Mesendoderm (in vitro differentiated cells): ENCODE results near the gene CEP128.

Experiments used
- DNase-seq: peaks from one replicate; pipeline ENCODE4 v3.0.0; 2013
- H2AK5ac ChIP-seq: 2 replicates; pipeline ENCODE4 v1.6.1; 2013; ENCODE audit warnings: low read length, inconsistent platforms
- H2BK120ac ChIP-seq: 2 replicates; pipeline ENCODE4 v1.6.1; 2013; ENCODE audit warnings: low read depth, mild to moderate bottlenecking, low read length, moderate library complexity, mixed read lengths
- H2BK15ac ChIP-seq: replicated peaks from 2 replicates; pipeline ENCODE4 v1.6.1; 2013; ENCODE audit warnings: low read depth, mild to moderate bottlenecking, moderate library complexity
- H2BK5ac ChIP-seq: 2 replicates; pipeline ENCODE4 v1.6.1; 2013; ENCODE audit warnings: low read length, inconsistent platforms
- H3K18ac ChIP-seq: 2 replicates; pipeline ENCODE4 v1.6.1; 2013; ENCODE audit warnings: mild to moderate bottlenecking, low read length, mixed read lengths
- H3K23ac ChIP-seq: one replicate; pipeline ENCODE4 v1.6.1; 2013; ENCODE audit warnings: low read length
- H3K27ac ChIP-seq: 2 replicates; pipeline ENCODE4 v1.5.1; 2013; ENCODE audit warnings: low read depth, mild to moderate bottlenecking, inconsistent platforms, low read length, moderate library complexity
- H3K27me3 ChIP-seq: 2 replicates; pipeline ENCODE4 v1.6.1; 2013; ENCODE audit warnings: low read length, control low read depth, mild to moderate bottlenecking, inconsistent platforms; ENCODE audit not compliant: insufficient read depth, poor library complexity
- H3K36me3 ChIP-seq: 2 replicates; pipeline ENCODE4 v1.6.1; 2013; ENCODE audit warnings: low read length, inconsistent platforms; ENCODE audit not compliant: control insufficient read depth, insufficient read depth
- H3K4ac ChIP-seq: one replicate; pipeline ENCODE4 v1.6.1; 2013; ENCODE audit warnings: low read depth, mild to moderate bottlenecking, low read length, moderate library complexity
- H3K4me1 ChIP-seq: 2 replicates; pipeline ENCODE4 v1.6.1; 2013; ENCODE audit warnings: low read depth, low read length, inconsistent platforms; ENCODE audit not compliant: control insufficient read depth
- H3K4me2 ChIP-seq: 2 replicates; pipeline ENCODE4 v1.6.1; 2013; ENCODE audit warnings: low read length
- H3K4me3 ChIP-seq: 2 replicates; pipeline ENCODE4 v1.5.1; 2013; ENCODE audit warnings: mild to moderate bottlenecking, low read length
- H3K56ac ChIP-seq: one replicate; pipeline ENCODE4 v1.6.1; 2013; ENCODE audit warnings: low read length
- H3K79me1 ChIP-seq: 2 replicates; pipeline ENCODE4 v1.6.1; 2013; ENCODE audit warnings: low read length, inconsistent platforms
- H3K79me2 ChIP-seq: 2 replicates; pipeline ENCODE4 v1.6.1; 2013; ENCODE audit warnings: mild to moderate bottlenecking, low read length; ENCODE audit not compliant: control insufficient read depth, insufficient read depth
- H3K9ac ChIP-seq: 2 replicates; pipeline ENCODE4 v1.6.1; 2013; ENCODE audit warnings: low read length, inconsistent platforms
- H4K5ac ChIP-seq: one replicate; pipeline ENCODE4 v1.6.1; 2013; ENCODE audit warnings: low read length
- H4K8ac ChIP-seq: one replicate; pipeline ENCODE4 v1.6.1; 2013; ENCODE audit warnings: low read depth, mild to moderate bottlenecking, control low read depth, low read length, moderate library complexity
- WGBS: extraction: QIAGEN DNeasy Blood & Tissue Kit; methylation state at CpG from one replicate; pipeline ENCODE4 v1.1.7; 2013; ENCODE audit warnings: low lambda C conversion rate, missing lambda C conversion rate; ENCODE audit not compliant: insufficient coverage; ENCODE audit errors: extremely low coverage; 5-methylcytosine and 5-hydroxymethylcytosine counted together

CEP128 gene

GRCh38 chr14:80906946-80907345 lies 34.6 kb downstream of the CEP128 start:
- H2BK120ac ChIP-seq: no peak overlapping the region
- H3K4me3 ChIP-seq: no peak overlapping the region
- H4K5ac ChIP-seq: no peak overlapping the region
- H3K18ac ChIP-seq: no peak overlapping the region
- H3K27ac ChIP-seq: no peak overlapping the region
- no peak overlapping the region for H2BK5ac ChIP-seq
- H3K4ac ChIP-seq: no peak overlapping the region
- no peak overlapping the region for H4K8ac ChIP-seq
- no peak overlapping the region for H3K9ac ChIP-seq
- H3K27me3 ChIP-seq: no peaks in the 10 kb centered on the region
- H3K56ac ChIP-seq: no peak overlapping the region
- no peak overlapping the region for H3K23ac ChIP-seq
- WGBS: no CpG with 5 or more reads among the region's 4 CpGs
- no peak for DNase-seq
- H3K4me1 ChIP-seq: no peaks in the 10 kb centered on the region
- H3K79me2 ChIP-seq: no peaks in the 10 kb centered on the region
- H3K4me2 ChIP-seq: no peak overlapping the region
- H2AK5ac ChIP-seq: no peak overlapping the region
- no peak overlapping the region for H2BK15ac ChIP-seq
- H3K36me3 ChIP-seq: no peaks in the 10 kb centered on the region
- no peaks in the 10 kb centered on the region for H3K79me1 ChIP-seq

GRCh38 chr14:80906336-80906735 lies 35.2 kb downstream of the CEP128 start:
- WGBS: no CpG with 5 or more reads among the region's 1 CpG
- H3K36me3 ChIP-seq: no peaks in the 10 kb centered on the region

GRCh38 chr14:80902608-80903007 lies 38.9 kb downstream of the CEP128 start:
- Histone ChIP-seq H3K27me3 (no peaks in the 10 kb centered on the region), H3K9ac (no peak overlapping the region), H4K5ac (no peak overlapping the region), H3K36me3 (no peaks in the 10 kb centered on the region), H3K56ac (no peak overlapping the region), H3K4ac (no peak overlapping the region), H3K4me2 (no peak overlapping the region), H2AK5ac (no peak overlapping the region), H4K8ac (no peak overlapping the region), H2BK120ac (no peak overlapping the region), H2BK15ac (no peak overlapping the region), H3K79me2 (no peaks in the 10 kb centered on the region), H3K23ac (no peak overlapping the region), H3K4me3 (no peak overlapping the region), H3K79me1 (no peaks in the 10 kb centered on the region), H3K4me1 (no peaks in the 10 kb centered on the region), H2BK5ac (no peak overlapping the region), H3K27ac (no peak overlapping the region), H3K18ac (no peak overlapping the region)
- no peak for DNase-seq
- 100% methylated on average over 1 of the region's 1 CpG for WGBS

More at GRCh38 chr14:80906336-80906735, 35.2 kb downstream of the CEP128 start:
- H3K56ac ChIP-seq: no peak overlapping the region
- H3K79me2 ChIP-seq: no peaks in the 10 kb centered on the region
- no peak overlapping the region for H2BK120ac ChIP-seq
- no peaks in the 10 kb centered on the region for H3K27me3 ChIP-seq
- H3K4me2 ChIP-seq: no peak overlapping the region
- H2BK5ac ChIP-seq: no peak overlapping the region
- H4K8ac ChIP-seq: no peak overlapping the region
- no peak overlapping the region for H2BK15ac ChIP-seq
- no peak overlapping the region for H3K4me3 ChIP-seq
- H3K79me1 ChIP-seq: no peaks in the 10 kb centered on the region
- H3K4me1 ChIP-seq: no peaks in the 10 kb centered on the region
- DNase-seq: no peak
- no peak overlapping the region for H3K27ac ChIP-seq
- H3K23ac ChIP-seq: no peak overlapping the region
- H3K9ac ChIP-seq: no peak overlapping the region
- H2AK5ac ChIP-seq: no peak overlapping the region
- H3K18ac ChIP-seq: no peak overlapping the region
- no peak overlapping the region for H4K5ac ChIP-seq
- H3K4ac ChIP-seq: no peak overlapping the region

- Histone ChIP-seq H3K56ac (no peak overlapping the region), H3K79me1 (no peaks in the 10 kb centered on the region), H2AK5ac (no peak overlapping the region), H3K27me3 (no peaks in the 10 kb centered on the region), H2BK120ac (no peak overlapping the region), H2BK5ac (no peak overlapping the region), H2BK15ac (no peak overlapping the region), H4K5ac (no peak overlapping the region), H3K4ac (no peak overlapping the region), H3K27ac (no peak overlapping the region), H3K18ac (no peak overlapping the region), H3K23ac (no peak overlapping the region), H3K79me2 (no peaks in the 10 kb centered on the region), H3K4me2 (no peak overlapping the region), H3K36me3 (no peaks in the 10 kb centered on the region), H3K4me3 (no peak overlapping the region), H3K9ac (no peak overlapping the region), H4K8ac (no peak overlapping the region), H3K4me1 (no peaks in the 10 kb centered on the region)
- no peak for DNase-seq
- no CpG with 5 or more reads among the region's 3 CpGs for WGBS
Measured at GRCh38 chr14:80901822-80902221, 39.7 kb downstream of the CEP128 start.

GRCh38 chr14:80901260-80901659 lies 40.3 kb downstream of the CEP128 start:
- Histone ChIP-seq H3K27me3 (no peaks in the 10 kb centered on the region), H2AK5ac (no peak overlapping the region), H2BK120ac (no peak overlapping the region), H3K4me3 (no peak overlapping the region), H3K79me2 (no peaks in the 10 kb centered on the region), H3K56ac (no peak overlapping the region), H3K79me1 (no peaks in the 10 kb centered on the region), H4K8ac (no peak overlapping the region), H3K4me2 (no peak overlapping the region), H3K18ac (no peak overlapping the region), H3K9ac (no peak overlapping the region), H2BK15ac (no peak overlapping the region), H3K4ac (no peak overlapping the region), H3K36me3 (no peaks in the 10 kb centered on the region), H3K27ac (no peak overlapping the region), H2BK5ac (no peak overlapping the region), H3K23ac (no peak overlapping the region), H4K5ac (no peak overlapping the region), H3K4me1 (no peaks in the 10 kb centered on the region)
- WGBS: no CpG with 5 or more reads among the region's 3 CpGs
- no peak for DNase-seq

GRCh38 chr14:80872645-80873044 lies 68.9 kb downstream of the CEP128 start:
- no CpG with 5 or more reads among the region's 2 CpGs for WGBS
- DNase-seq: no peak
- H3K56ac ChIP-seq: no peak overlapping the region

More at GRCh38 chr14:80872645-80873044, 68.9 kb downstream of the CEP128 start:
- Histone ChIP-seq H3K4ac (no peak overlapping the region), H3K79me1 (no peaks in the 10 kb centered on the region), H3K4me1 (no peaks in the 10 kb centered on the region), H2BK120ac (no peak overlapping the region), H3K9ac (no peak overlapping the region), H3K18ac (no peak overlapping the region), H3K23ac (no peak overlapping the region), H3K27ac (no peak overlapping the region), H3K4me2 (no peak overlapping the region), H3K79me2 (no peaks in the 10 kb centered on the region), H3K4me3 (no peak overlapping the region), H3K36me3 (no peaks in the 10 kb centered on the region), H4K8ac (no peak overlapping the region), H2BK15ac (no peak overlapping the region), H3K27me3 (no peaks in the 10 kb centered on the region), H2BK5ac (no peak overlapping the region), H4K5ac (no peak overlapping the region), H2AK5ac (no peak overlapping the region)
